ENCODE data around the gene TNFRSF21. TPM values are rescaled to one million over a fixed set of nuclear protein-coding genes. Genes with fewer than 3 reads are reported as not detected.
"Not testable (repeated sequence)": the region's sequence is repeated elsewhere in the genome, so short reads cannot be mapped to it uniquely, and the experiment has no call there.

TNFRSF21 gene
- total and polyA plus RNA-seq, 10 of the 15 experiments (the other 5 are each of a cell fraction or from before 2014, with no cell fraction given), result 0.09 to 1.0 (median 0.27) TPM

- TF ChIP-seq, protein P1, sequence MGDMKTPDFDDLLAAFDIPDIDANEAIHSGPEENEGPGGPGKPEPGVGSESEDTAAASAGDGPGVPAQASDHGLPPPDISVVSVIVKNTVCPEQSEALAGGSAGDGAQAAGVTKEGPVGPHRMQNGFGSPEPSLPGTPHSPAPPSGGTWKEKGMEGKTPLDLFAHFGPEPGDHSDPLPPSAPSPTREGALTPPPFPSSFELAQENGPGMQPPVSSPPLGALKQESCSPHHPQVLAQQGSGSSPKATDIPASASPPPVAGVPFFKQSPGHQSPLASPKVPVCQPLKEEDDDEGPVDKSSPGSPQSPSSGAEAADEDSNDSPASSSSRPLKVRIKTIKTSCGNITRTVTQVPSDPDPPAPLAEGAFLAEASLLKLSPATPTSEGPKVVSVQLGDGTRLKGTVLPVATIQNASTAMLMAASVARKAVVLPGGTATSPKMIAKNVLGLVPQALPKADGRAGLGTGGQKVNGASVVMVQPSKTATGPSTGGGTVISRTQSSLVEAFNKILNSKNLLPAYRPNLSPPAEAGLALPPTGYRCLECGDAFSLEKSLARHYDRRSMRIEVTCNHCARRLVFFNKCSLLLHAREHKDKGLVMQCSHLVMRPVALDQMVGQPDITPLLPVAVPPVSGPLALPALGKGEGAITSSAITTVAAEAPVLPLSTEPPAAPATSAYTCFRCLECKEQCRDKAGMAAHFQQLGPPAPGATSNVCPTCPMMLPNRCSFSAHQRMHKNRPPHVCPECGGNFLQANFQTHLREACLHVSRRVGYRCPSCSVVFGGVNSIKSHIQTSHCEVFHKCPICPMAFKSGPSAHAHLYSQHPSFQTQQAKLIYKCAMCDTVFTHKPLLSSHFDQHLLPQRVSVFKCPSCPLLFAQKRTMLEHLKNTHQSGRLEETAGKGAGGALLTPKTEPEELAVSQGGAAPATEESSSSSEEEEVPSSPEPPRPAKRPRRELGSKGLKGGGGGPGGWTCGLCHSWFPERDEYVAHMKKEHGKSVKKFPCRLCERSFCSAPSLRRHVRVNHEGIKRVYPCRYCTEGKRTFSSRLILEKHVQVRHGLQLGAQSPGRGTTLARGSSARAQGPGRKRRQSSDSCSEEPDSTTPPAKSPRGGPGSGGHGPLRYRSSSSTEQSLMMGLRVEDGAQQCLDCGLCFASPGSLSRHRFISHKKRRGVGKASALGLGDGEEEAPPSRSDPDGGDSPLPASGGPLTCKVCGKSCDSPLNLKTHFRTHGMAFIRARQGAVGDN (IDR thresholded peaks at IDR 0.05), result no peak
Measured at GRCh38 chr6:47334334-47334733, 24.6 kb upstream of the TNFRSF21 start (continued).

DNA sequence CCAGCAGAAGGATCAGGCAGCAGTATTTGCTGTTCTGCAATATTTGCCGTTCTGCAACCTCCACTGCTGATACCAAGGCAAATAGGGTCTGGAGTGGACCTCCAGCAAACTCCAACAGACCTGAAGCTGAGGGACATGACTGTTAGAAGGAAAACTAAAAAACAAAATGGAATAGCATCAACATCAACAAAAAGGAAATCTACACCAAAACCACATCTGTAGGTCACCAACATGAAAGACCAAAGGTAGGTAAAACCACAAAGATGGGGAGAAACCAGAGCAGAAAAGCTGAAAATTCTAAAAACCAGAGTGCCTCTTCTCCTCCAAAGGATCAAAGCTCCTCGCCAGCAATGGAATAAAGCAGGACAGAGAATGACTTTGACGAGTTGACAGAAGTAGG is 18.9 kb upstream of the TNFRSF21 start:
- H4K20me1 ChIP-seq (ENCODE audit: control insufficient read depth, insufficient read depth); FAIRE-seq; H3K79me2 ChIP-seq (ENCODE audit: control insufficient read depth, insufficient read depth, low read length): not testable (repeated sequence)

GRCh38 chr6:47328139-47328538 is 18.4 kb upstream of the TNFRSF21 start:
- H3K36me3 ChIP-seq (ENCODE audit: control insufficient read depth in 2 of 2, insufficient read depth in 2 of 2, low read length in 1 of 2); H3K4me2 ChIP-seq (ENCODE audit: control insufficient read depth, insufficient read depth); SMC1A ChIA-PET (ENCODE audit: uncharacterized antibody, unreplicated experiment); H3K9me3 ChIP-seq (replicated peaks; ENCODE audit: control insufficient read depth, insufficient read depth, low read length); FAIRE-seq; H3K79me2 ChIP-seq (ENCODE audit: control insufficient read depth, insufficient read depth, low read length); in situ Hi-C loops (cut with MboI); H3K27me3 ChIP-seq (replicated peaks in 1 of 2; ENCODE audit: control insufficient read depth in 2 of 2, insufficient read depth in 2 of 2, low read length in 1 of 2); DNase-seq (ENCODE audit: low read depth, low spot score); H3K4me3 ChIP-seq; H3K27ac ChIP-seq (ENCODE audit: control insufficient read depth, insufficient read depth); H3K4me1 ChIP-seq (ENCODE audit: control insufficient read depth, insufficient read depth, low read length); BruUV-seq (replicated peaks); H4K20me1 ChIP-seq (ENCODE audit: control insufficient read depth, insufficient read depth); intact Hi-C loops (cut with micrococcal nuclease; ENCODE audit: unreplicated experiment); ATAC-seq; RAD21 ChIA-PET (ENCODE audit: unreplicated experiment); H2AFZ ChIP-seq (ENCODE audit: control insufficient read depth, low read depth, low read length); CTCF ChIA-PET; H3K9ac ChIP-seq (ENCODE audit: control insufficient read depth, insufficient read depth, low read length); POLR2A ChIA-PET: not testable (repeated sequence)
- 12% methylated on average over 4 of the region's 4 CpGs for WGBS (ENCODE audit: insufficient coverage, insufficient replicate concordance, low lambda C conversion rate, missing lambda C conversion rate)

More for the DNA sequence above, 18.9 kb upstream of the TNFRSF21 start:
- SMC1A ChIA-PET (ENCODE audit: uncharacterized antibody, unreplicated experiment), result interaction anchor here (0.7 kb wide), 1 partner anchor 12 kb away, joined by 4 read pairs; no protein-coding TSS in a partner anchor
- H3K27ac ChIP-seq (ENCODE audit: control insufficient read depth, insufficient read depth); H3K9ac ChIP-seq (ENCODE audit: control insufficient read depth, insufficient read depth, low read length); intact Hi-C loops (cut with micrococcal nuclease; ENCODE audit: unreplicated experiment); RAD21 ChIA-PET (ENCODE audit: unreplicated experiment); ATAC-seq; POLR2A ChIA-PET; H3K9me3 ChIP-seq (replicated peaks; ENCODE audit: control insufficient read depth, insufficient read depth, low read length); CTCF ChIA-PET; H3K4me3 ChIP-seq; BruUV-seq (replicated peaks); DNase-seq (ENCODE audit: low read depth, low spot score); H3K4me1 ChIP-seq (ENCODE audit: control insufficient read depth, insufficient read depth, low read length); H3K27me3 ChIP-seq (replicated peaks in 1 of 2; ENCODE audit: control insufficient read depth in 2 of 2, insufficient read depth in 2 of 2, low read length in 1 of 2); H2AFZ ChIP-seq (ENCODE audit: control insufficient read depth, low read depth, low read length); H3K36me3 ChIP-seq (ENCODE audit: control insufficient read depth in 2 of 2, insufficient read depth in 2 of 2, low read length in 1 of 2); in situ Hi-C loops (cut with MboI); H3K4me2 ChIP-seq (ENCODE audit: control insufficient read depth, insufficient read depth): not testable (repeated sequence)
- 28% methylated on average over 3 of the region's 3 CpGs for WGBS (ENCODE audit: insufficient coverage, insufficient replicate concordance, low lambda C conversion rate, missing lambda C conversion rate)
